K562 (cell line): ENCODE data around the gene SRCAP. TPM values are rescaled to one million over a fixed set of nuclear protein-coding genes. Genes with fewer than 3 reads are reported as not detected.
A peak's percentile ranks its signal among the peaks of the same experiment; 100 is the strongest.

Experiments used
- AFF1 ChIP-seq, 2 experiments: fragments of 450-650 bp; IDR thresholded peaks; 2 replicates each; pipeline ENCODE4 v1.6.1; 2018; ENCODE audit warnings: mild to moderate bottlenecking in 2 of 2, low read depth in 1 of 2; ENCODE audit not compliant: partially characterized antibody in 2 of 2
- ARID3B ChIP-seq: fragments of 250-450 bp; sonication (Bioruptor Pico); IDR thresholded peaks from 2 replicates; pipeline ENCODE4 v1.4.0; 2020; ENCODE audit warnings: borderline replicate concordance
- BMI1 ChIP-seq: fragments of 150-350 bp; IDR thresholded peaks from 2 replicates; pipeline ENCODE4 v1.6.1; 2014; ENCODE audit warnings: low read length
- CBX8 ChIP-seq: fragments of 200-600 bp; sonication (generic); IDR thresholded peaks from 2 replicates; pipeline ENCODE4 v1.6.1; 2012; ENCODE audit warnings: borderline replicate concordance, mixed run types, low read depth, mild to moderate bottlenecking, moderate library complexity, mixed read lengths, low read length, control low read depth, inconsistent platforms; ENCODE audit not compliant: poor library complexity, severe bottlenecking; ENCODE audit errors: extremely low read depth
- CSDE1 ChIP-seq, 2 experiments: fragments of 450-650 bp; IDR thresholded peaks; 2 replicates each; pipeline ENCODE4 v1.6.1; 2016; ENCODE audit warnings: mild to moderate bottlenecking in 1 of 2
- E2F8 ChIP-seq: fragments of 450-650 bp; IDR thresholded peaks from 2 replicates; pipeline ENCODE4 v1.7.1; 2018; ENCODE audit warnings: mild to moderate bottlenecking, low read depth; ENCODE audit not compliant: partially characterized antibody
- ELK1 ChIP-seq: sonication (generic); formaldehyde crosslinking; IDR thresholded peaks from 2 replicates; pipeline ENCODE4 v1.8.1; 2022; ENCODE audit warnings: missing genetic modification reagents
- EZH2 ChIP-seq: IDR thresholded peaks from 2 replicates; pipeline ENCODE4 v1.6.1; 2012; ENCODE audit warnings: low read depth, mild to moderate bottlenecking, inconsistent platforms, low read length, borderline replicate concordance
- KLF1 ChIP-seq: fragments of 450-650 bp; IDR thresholded peaks from 2 replicates; pipeline ENCODE4 v1.6.1; 2016; ENCODE audit warnings: missing genetic modification characterization, missing compliant biosample characterization
- SIRT6 ChIP-seq: IDR thresholded peaks from one replicate; pipeline ENCODE4 v1.6.1; 2012; ENCODE audit warnings: low read depth, mild to moderate bottlenecking, control low read depth, inconsistent platforms, low read length, moderate library complexity
- XRCC3 ChIP-seq: fragments of 450-650 bp; IDR thresholded peaks from 2 replicates; pipeline ENCODE4 v1.6.1; 2017; ENCODE audit warnings: mild to moderate bottlenecking, moderate library complexity
- ZKSCAN3 ChIP-seq: fragments of 250-450 bp; sonication (Bioruptor Pico); IDR thresholded peaks from 2 replicates; pipeline ENCODE4 v1.4.0; 2020
- ZNF133 ChIP-seq: fragments of 250-450 bp; sonication (Bioruptor Pico); IDR thresholded peaks from 2 replicates; pipeline ENCODE4 v1.4.0; 2020; ENCODE audit warnings: mild to moderate bottlenecking
- ZNF23 ChIP-seq: fragments of 250-450 bp; sonication (Bioruptor Pico); IDR thresholded peaks from 2 replicates; pipeline ENCODE4 v1.4.0; 2020; ENCODE audit warnings: mild to moderate bottlenecking
- ZZZ3 ChIP-seq: fragments of 450-650 bp; IDR thresholded peaks from 2 replicates; pipeline ENCODE4 v1.6.1; 2016; ENCODE audit warnings: antibody characterized with exemption, mild to moderate bottlenecking, moderate library complexity
- polyA plus RNA-seq, 8 experiments: library from polyadenylated mRNA; depleted of rRNA in 4 of 8; stranded (reverse) in 5 of 8; unstranded in 3 of 8; fragments of >200 nt; fragmentation: Nextera tagmentation in 2 of 8; fragmentation: Illumina TruSeq in 1 of 8; extraction: Ambion mirVana in 2 of 8; extraction: Trizol in 1 of 8; gene quantifications; 2 replicates each; pipeline versions ENCODE4 v1.2.1 to v1.2.3, GENCODE V29; 2011 to 2014; ENCODE audit warnings: inconsistent platforms in 1 of 8, missing spikeins in 1 of 8
- total RNA-seq, 7 experiments: library from RNA; depleted of rRNA in 6 of 7; stranded (reverse); fragments of >200 nt in 6 of 7; fragmentation: Illumina TruSeq in 2 of 7; extraction: Trizol in 2 of 7; gene quantifications; 2 replicates each; pipeline versions ENCODE4 v1.2.1 to v1.2.3, GENCODE V29; 2011 to 2021; ENCODE audit warnings: low replicate concordance in 1 of 7

Gene SRCAP
- total and polyA plus RNA-seq, 9 of the 15 experiments (the other 6 are each of a cell fraction or from before 2014, with no cell fraction given) = 0.21 to 62.6 (median 5.8) TPM

- TF ChIP-seq E2F8 (peak; percentile 78), BMI1 (peak; percentile 63), ZNF133 (no peak), KLF1 (tag) (no peak), ZNF23 (CRISPR knock-in tag) (no peak), ZKSCAN3 (CRISPR knock-in tag) (no peak), ZZZ3 (no peak), XRCC3 (no peak), CSDE1 (IDR thresholded peaks at IDR 0.05) (peak in 1 of 2 experiments; percentile 70; a peak in 2 of 4 replicates), ELK1 (no peak), AFF1 (IDR thresholded peaks at IDR 0.05; ENCODE audit: low read depth in 1 of 2, partially characterized antibody in 2 of 2) (no peak), ARID3B (no peak), SIRT6 (no peak), EZH2 (no peak), CBX8 (no peak)
Observed at GRCh38 chr16:30761928-30762902, 63.2 kb downstream of the SRCAP start, which contains the start of the genes CFAP119 and RNF40 (continued).
